ENCODE data around the gene GSN. TPM values are rescaled to one million over a fixed set of nuclear protein-coding genes. Genes with fewer than 3 reads are reported as not detected.
A peak's percentile ranks its signal among the peaks of the same experiment; 100 is the strongest.

GSN gene
- total RNA-seq, 1 experiment from 2014 or later, result 28.4 TPM

DNA sequence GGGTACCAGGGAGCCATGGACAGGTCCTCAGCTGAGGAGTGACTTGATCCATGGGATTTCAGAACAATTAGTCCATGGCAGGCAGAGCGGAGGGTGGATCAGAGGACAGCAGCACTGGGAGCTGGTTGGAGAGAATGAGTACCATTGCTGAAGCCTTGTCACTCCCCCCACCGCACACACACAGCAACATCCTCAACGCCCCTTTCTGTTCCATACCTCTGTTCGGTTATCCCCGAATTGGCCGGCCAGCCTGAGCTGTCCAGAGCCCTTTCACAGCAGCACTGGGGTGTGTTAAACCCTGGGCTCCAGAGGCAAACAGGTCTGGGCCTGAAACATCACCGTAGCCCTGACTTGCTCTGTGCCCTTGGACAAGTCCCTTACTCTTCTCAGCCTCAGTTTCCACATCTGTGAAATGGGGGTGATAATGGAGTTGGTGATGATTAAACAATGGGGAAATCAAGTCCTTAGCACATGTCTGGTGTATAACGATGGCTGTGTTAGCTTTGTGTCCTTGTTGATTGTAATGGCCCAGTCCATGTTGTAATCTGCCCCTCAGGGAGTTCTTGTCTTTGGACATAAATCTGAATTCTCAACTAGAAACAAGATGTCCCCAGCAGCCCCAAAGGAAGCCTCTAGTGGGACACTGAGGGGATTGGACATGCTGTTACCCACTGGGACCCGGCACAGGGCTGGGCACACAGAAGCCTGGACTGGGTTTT lies 16.9 kb downstream of the GSN start:
- BruUV-seq (replicated peaks), result no TSS peak

DNA sequence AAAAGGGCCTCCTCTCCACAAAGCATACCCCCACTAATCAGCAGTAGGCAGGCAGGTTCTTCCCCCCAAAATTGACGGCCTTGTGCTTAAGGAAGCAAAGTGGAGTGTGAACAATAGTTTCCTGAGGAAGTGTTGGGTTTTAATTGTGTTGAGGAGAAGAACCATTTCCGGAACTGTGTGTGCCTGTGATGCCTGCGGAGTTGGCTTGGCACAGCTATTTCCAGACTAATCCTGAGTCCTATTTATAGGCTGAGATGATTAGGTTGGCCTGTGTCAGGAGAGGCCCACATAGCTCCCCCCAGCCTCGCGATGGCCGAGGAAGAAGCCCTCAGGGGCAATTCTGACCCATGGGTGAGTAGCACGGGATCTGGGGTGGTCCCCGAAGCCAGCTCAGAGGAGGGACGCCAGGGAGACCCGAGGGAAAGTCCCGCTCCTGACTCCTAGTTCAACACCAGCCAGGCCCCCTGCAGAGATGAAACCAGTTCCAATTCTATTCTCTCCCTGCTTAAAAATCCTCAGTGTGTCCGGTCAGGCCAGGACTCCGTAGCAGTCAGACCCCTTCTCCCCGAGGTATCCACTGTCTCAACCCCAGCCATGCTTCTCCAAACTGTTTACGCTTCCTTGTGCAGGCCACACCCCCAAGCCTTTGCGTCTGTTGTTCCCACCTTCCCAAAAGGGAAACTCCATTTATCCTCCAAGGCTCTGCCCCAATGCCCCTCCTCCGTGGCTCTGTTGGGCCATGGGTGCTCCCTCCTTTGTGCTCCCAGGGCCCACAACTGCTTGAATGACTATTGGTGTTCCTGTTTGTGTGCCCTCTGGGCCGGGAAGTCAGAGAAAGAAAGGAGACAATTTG lies 18.1 kb downstream of the GSN start:
- Histone ChIP-seq H3K4me3 (ENCODE audit: low read depth, low read length, poor library complexity, severe bottlenecking) (peak overlapping the region; percentile 7), H3K27ac (ENCODE audit: low read depth, low read length, poor library complexity, severe bottlenecking) (peak overlapping the region; percentile 89), H3K27me3 (replicated peaks; ENCODE audit: insufficient read depth, low read depth, low read length, poor library complexity) (no peaks in the 10 kb centered on the region), H3K9me3 (ENCODE audit: low read depth, low read length, poor library complexity, severe bottlenecking) (no peaks in the 10 kb centered on the region), H3K36me3 (ENCODE audit: insufficient read depth, low read length, poor library complexity, severe bottlenecking) (no peaks in the 10 kb centered on the region), H3K4me1 (ENCODE audit: insufficient read depth, low read length, poor library complexity, severe bottlenecking) (peaks cover 95% of the 10 kb centered on the region)
- no peak for TF ChIP-seq EZH2 (IDR thresholded peaks at IDR 0.05; ENCODE audit: borderline replicate concordance, low read depth, low read length, poor library complexity, severe bottlenecking)
- TF ChIP-seq, protein P1, sequence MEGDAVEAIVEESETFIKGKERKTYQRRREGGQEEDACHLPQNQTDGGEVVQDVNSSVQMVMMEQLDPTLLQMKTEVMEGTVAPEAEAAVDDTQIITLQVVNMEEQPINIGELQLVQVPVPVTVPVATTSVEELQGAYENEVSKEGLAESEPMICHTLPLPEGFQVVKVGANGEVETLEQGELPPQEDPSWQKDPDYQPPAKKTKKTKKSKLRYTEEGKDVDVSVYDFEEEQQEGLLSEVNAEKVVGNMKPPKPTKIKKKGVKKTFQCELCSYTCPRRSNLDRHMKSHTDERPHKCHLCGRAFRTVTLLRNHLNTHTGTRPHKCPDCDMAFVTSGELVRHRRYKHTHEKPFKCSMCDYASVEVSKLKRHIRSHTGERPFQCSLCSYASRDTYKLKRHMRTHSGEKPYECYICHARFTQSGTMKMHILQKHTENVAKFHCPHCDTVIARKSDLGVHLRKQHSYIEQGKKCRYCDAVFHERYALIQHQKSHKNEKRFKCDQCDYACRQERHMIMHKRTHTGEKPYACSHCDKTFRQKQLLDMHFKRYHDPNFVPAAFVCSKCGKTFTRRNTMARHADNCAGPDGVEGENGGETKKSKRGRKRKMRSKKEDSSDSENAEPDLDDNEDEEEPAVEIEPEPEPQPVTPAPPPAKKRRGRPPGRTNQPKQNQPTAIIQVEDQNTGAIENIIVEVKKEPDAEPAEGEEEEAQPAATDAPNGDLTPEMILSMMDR (conservative IDR thresholded peaks at IDR 0.05; ENCODE audit: low read depth, low read length), result no peak
- peak; percentile 94 for DNase-seq (ENCODE audit: low spot score)
- intact Hi-C loops (cut with micrococcal nuclease; ENCODE audit: unreplicated experiment), result loop anchor here (2.0 to 5.0 kb wide), 3 partner anchors 23 to 76 kb away; no protein-coding TSS in a partner anchor
- CTCF ChIA-PET, result interaction anchor here (1.4 kb wide), 1 partner anchor 7 kb away, joined by 11 read pairs; no protein-coding TSS in a partner anchor
- POLR2A ChIA-PET (ENCODE audit: low non-redundant PET), result interaction anchor here (0.6 to 0.7 kb wide), 2 partner anchors 20 to 62 kb away, joined by 3 to 5 read pairs; no protein-coding TSS in a partner anchor
- BruUV-seq (replicated peaks), result TSS peak; percentile 88

More for the DNA sequence above, 16.9 kb downstream of the GSN start:
- no peak for DNase-seq (ENCODE audit: low spot score)
- peak overlapping the region; percentile 89 for H3K27ac ChIP-seq (ENCODE audit: low read depth, low read length, poor library complexity, severe bottlenecking)
- no peak for TF ChIP-seq EZH2 (IDR thresholded peaks at IDR 0.05; ENCODE audit: borderline replicate concordance, low read depth, low read length, poor library complexity, severe bottlenecking)
- TF ChIP-seq, protein P1 (conservative IDR thresholded peaks at IDR 0.05; ENCODE audit: low read depth, low read length), result no peak
- no peaks in the 10 kb centered on the region for H3K9me3 ChIP-seq (ENCODE audit: low read depth, low read length, poor library complexity, severe bottlenecking)
- peaks cover 88% of the 10 kb centered on the region for H3K4me1 ChIP-seq (ENCODE audit: insufficient read depth, low read length, poor library complexity, severe bottlenecking)
- POLR2A ChIA-PET (ENCODE audit: low non-redundant PET), result no interaction called here
- CTCF ChIA-PET, result no interaction called here
- no peaks in the 10 kb centered on the region for H3K36me3 ChIP-seq (ENCODE audit: insufficient read depth, low read length, poor library complexity, severe bottlenecking)
- H3K4me3 ChIP-seq (ENCODE audit: low read depth, low read length, poor library complexity, severe bottlenecking), result no peak overlapping the region
- intact Hi-C loops (cut with micrococcal nuclease; ENCODE audit: unreplicated experiment), result loop anchor here (5.0 kb wide), 2 partner anchors 73 to 77 kb away; no protein-coding TSS in a partner anchor
- H3K27me3 ChIP-seq (replicated peaks; ENCODE audit: insufficient read depth, low read depth, low read length, poor library complexity), result no peaks in the 10 kb centered on the region

GRCh38 chr9:121286688-121286972 lies 18.7 kb downstream of the GSN start:
- ChIA-PET CTCF (interaction anchor here (1.4 kb wide), 1 partner anchor 8 kb away, joined by 11 read pairs; no protein-coding TSS in a partner anchor), POLR2A (ENCODE audit: low non-redundant PET) (interaction anchor here (0.6 kb wide), 1 partner anchor 62 kb away, joined by 5 read pairs; no protein-coding TSS in a partner anchor)
- TF ChIP-seq, protein P1 (conservative IDR thresholded peaks at IDR 0.05; ENCODE audit: low read depth, low read length), result no peak
- no peak for TF ChIP-seq EZH2 (IDR thresholded peaks at IDR 0.05; ENCODE audit: borderline replicate concordance, low read depth, low read length, poor library complexity, severe bottlenecking)
- no peak for DNase-seq (ENCODE audit: low spot score)
- no TSS peak for BruUV-seq (replicated peaks)
- intact Hi-C loops (cut with micrococcal nuclease; ENCODE audit: unreplicated experiment), result loop anchor here (2.0 to 5.0 kb wide), 3 partner anchors 24 to 76 kb away; no protein-coding TSS in a partner anchor
- H3K4me3 ChIP-seq (ENCODE audit: low read depth, low read length, poor library complexity, severe bottlenecking), result peak overlapping the region; percentile 7
- no peaks in the 10 kb centered on the region for H3K9me3 ChIP-seq (ENCODE audit: low read depth, low read length, poor library complexity, severe bottlenecking)
- no peaks in the 10 kb centered on the region for H3K36me3 ChIP-seq (ENCODE audit: insufficient read depth, low read length, poor library complexity, severe bottlenecking)
- H3K27ac ChIP-seq (ENCODE audit: low read depth, low read length, poor library complexity, severe bottlenecking), result peak overlapping the region; percentile 89
- H3K4me1 ChIP-seq (ENCODE audit: insufficient read depth, low read length, poor library complexity, severe bottlenecking), result peaks cover 89% of the 10 kb centered on the region
- H3K27me3 ChIP-seq (replicated peaks; ENCODE audit: insufficient read depth, low read depth, low read length, poor library complexity), result no peaks in the 10 kb centered on the region

All from A673 (cell line).